GM06990 (cell line): Measurements from ENCODE around the gene SIN3B.
"Not testable (repeated sequence)": the region's sequence is repeated elsewhere in the genome, so short reads cannot be mapped to it uniquely, and the experiment has no call there.

ENCODE experiments used
- DNase-seq: peaks from one replicate; pipeline ENCODE4 v3.0.0-alpha.2; 2011; ENCODE audit not compliant: insufficient read length; ENCODE audit errors: extremely low read depth
- H3K27me3 ChIP-seq: replicated peaks from 2 replicates; pipeline ENCODE4 v1.6.0; 2011; ENCODE audit warnings: low read length; ENCODE audit not compliant: control insufficient read depth, insufficient read depth
- H3K36me3 ChIP-seq: 2 replicates; pipeline ENCODE4 v1.5.1; 2011; ENCODE audit warnings: low read length; ENCODE audit not compliant: control insufficient read depth, insufficient read depth
- H3K4me3 ChIP-seq: replicated peaks from 2 replicates; pipeline ENCODE4 v1.5.1; 2011; ENCODE audit warnings: low read depth, mild to moderate bottlenecking, control low read depth, low read length
- CTCF ChIP-seq: IDR thresholded peaks from 2 replicates; pipeline ENCODE4 v1.5.1; 2011; ENCODE audit warnings: low read length, control low read depth, mild to moderate bottlenecking, inconsistent platforms; ENCODE audit not compliant: insufficient read depth, poor library complexity, severe bottlenecking

SIN3B gene

DNA sequence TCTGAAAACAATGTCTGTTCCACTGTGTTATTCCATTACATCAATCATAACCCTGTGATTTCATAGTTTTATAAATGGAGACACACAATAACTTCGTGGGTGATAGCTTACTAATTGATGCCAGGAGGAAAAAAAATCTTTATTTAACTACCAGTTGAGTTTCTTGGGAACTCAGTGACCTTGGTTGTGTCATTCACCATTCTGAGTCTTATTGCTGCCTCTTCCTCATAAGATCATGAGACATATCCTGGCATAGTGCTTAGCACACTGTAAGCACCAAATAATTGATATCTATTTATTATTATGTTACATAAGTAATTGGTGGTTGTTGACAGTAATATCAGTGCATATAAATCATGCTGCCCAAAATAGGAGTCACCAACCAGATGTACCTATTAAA is 39.1 kb upstream of the SIN3B start:
- Histone ChIP-seq H3K27me3 (no peaks in the 10 kb centered on the region), H3K4me3 (no peak overlapping the region), H3K36me3 (no peaks in the 10 kb centered on the region)
- TF ChIP-seq CTCF = no peak
- no peak for DNase-seq

DNA sequence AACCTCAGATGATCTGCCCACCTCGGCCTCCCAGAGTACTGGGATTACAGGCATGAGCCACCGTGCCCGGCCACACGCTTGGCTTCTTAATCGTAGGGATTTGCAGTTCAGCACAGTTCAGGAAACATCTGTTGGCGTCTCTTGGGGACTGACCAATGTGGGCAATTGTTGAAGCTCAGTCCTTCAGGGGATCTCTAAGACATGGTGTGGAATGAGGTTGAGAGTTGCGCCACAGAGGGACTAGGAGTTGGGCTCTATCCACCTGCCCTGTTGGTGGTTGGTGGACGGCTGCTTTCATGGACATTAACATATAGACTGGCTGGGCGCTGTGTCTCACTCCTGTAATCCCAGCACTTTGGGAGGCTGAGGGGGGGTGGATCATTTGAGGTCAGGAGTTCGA is 37.3 kb upstream of the SIN3B start:
- TF ChIP-seq CTCF = no peak
- Histone ChIP-seq H3K36me3 (no peaks in the 10 kb centered on the region), H3K4me3 (no peak overlapping the region), H3K27me3 (no peaks in the 10 kb centered on the region)
- no peak for DNase-seq

DNA sequence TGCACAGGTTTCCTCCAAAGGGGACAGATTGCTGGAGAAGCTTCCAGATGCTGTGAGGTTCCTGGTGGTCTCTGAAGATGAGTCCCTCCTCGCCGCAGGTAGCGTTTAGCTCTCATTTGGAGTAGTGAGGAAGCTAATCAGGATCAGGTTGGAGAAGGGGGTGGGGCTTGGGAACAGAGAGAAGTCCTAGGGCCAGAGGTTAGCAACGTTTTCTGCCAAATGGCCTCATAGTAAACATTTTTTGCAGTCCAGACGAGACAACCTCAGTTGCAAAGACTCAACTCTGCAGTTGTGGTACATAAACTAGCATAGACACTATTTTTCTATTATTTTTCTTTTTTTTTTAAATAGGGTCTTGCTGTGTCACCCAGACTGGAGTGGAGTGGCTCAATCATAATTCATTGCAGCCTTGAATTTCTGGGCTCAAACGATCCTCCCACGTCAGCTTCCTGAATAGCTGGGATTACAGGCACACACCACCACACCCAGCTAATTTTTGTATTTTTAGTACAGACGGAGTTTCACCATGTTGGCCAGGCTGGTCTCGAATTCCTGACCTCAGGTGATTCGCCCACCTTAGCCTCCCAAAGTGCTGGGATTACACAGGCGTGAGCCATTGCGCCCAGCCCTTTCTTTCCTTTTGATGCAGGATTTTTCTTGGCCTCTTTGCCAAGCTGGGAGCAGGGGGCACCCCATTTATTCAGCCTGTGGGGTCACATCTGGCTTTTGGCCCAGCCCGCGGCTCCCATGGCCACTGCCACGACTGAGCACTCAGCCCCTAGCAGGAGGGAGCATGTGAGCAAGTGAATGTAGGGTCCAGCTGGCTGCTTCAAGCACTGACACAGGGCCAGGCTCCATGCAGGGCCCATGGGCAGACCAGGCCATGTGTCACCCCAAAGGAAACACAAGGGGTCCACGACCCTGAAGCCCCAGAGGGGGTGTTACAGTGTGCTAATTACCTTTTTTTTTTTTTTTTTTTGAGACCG is 34.4 kb upstream of the SIN3B start:
- TF ChIP-seq CTCF = no peak
- DNase-seq = no peak
- H3K4me3 ChIP-seq = no peak overlapping the region

GRCh38 chr19:16795731-16796130 is 33.5 kb upstream of the SIN3B start:
- no peak for TF ChIP-seq CTCF
- Histone ChIP-seq H3K36me3 (no peaks in the 10 kb centered on the region), H3K4me3 (no peak overlapping the region), H3K27me3 (no peaks in the 10 kb centered on the region)
- DNase-seq = no peak

More for the DNA sequence above, 34.4 kb upstream of the SIN3B start:
- Histone ChIP-seq H3K27me3 (no peaks in the 10 kb centered on the region), H3K36me3 (no peaks in the 10 kb centered on the region)

- TF ChIP-seq CTCF = no peak
- Histone ChIP-seq H3K36me3 (no peaks in the 10 kb centered on the region), H3K27me3 (no peaks in the 10 kb centered on the region), H3K4me3 (no peak overlapping the region)
- no peak for DNase-seq
These were observed 31.3 kb upstream of the SIN3B start for GRCh38 chr19:16797876-16798275.

DNA sequence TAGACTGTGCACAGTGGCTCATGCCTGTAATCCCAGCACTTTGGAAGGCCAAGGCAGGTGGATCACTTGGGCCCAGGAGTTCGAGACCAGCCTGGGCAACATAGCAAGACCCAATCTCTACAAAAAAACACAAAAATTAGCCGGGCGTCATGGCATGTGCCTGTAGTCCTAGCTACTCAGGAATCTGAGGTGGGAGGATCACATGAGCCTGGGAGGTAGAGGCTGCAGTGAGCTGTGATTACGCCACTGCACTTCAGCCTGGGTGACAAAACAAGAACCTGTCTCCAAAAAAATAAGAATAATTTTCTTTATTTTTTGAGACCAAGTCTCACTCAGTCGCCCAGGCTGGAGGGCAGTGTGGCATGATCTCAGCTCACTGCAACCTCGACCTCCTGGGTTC is 30.9 kb upstream of the SIN3B start:
- H3K36me3 ChIP-seq, H3K4me3 ChIP-seq, H3K27me3 ChIP-seq, DNase-seq: not testable (repeated sequence)
